Neural progenitor cell (in vitro differentiated cells): ENCODE data around the gene AKT1.

Experiments used
- EZH2 ChIP-seq: fragments of 200-600 bp; sonication (generic); IDR thresholded peaks from 2 replicates; pipeline ENCODE4 v1.6.1; 2017; ENCODE audit warnings: antibody characterized with exemption, mild to moderate bottlenecking, moderate library complexity
- TF ChIP-seq, protein P1 (sequence below): fragments of 200-600 bp; sonication (generic); IDR thresholded peaks from 2 replicates; pipeline ENCODE4 v1.5.1; 2017; ENCODE audit warnings: antibody characterized with exemption, mild to moderate bottlenecking

DNA sequence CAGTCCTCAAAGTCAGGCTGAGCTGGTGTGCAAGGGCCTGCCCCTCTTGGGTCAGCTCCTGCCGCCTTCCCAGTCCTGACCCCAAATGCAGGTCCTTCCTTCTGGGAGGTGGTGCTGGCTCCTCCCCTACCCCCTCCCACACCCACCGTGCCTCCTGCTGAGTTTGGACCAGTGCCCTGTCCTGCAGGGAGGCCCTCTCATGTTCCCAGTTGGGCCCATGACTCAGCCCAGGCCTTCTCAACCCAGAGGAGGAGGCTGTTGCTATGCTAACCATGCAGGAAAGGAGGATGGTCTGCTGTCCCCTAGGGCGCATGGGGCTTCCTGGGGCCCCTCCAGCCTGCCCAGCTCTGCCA is 9.8 kb upstream of the AKT1 start:
- TF ChIP-seq, protein P1, sequence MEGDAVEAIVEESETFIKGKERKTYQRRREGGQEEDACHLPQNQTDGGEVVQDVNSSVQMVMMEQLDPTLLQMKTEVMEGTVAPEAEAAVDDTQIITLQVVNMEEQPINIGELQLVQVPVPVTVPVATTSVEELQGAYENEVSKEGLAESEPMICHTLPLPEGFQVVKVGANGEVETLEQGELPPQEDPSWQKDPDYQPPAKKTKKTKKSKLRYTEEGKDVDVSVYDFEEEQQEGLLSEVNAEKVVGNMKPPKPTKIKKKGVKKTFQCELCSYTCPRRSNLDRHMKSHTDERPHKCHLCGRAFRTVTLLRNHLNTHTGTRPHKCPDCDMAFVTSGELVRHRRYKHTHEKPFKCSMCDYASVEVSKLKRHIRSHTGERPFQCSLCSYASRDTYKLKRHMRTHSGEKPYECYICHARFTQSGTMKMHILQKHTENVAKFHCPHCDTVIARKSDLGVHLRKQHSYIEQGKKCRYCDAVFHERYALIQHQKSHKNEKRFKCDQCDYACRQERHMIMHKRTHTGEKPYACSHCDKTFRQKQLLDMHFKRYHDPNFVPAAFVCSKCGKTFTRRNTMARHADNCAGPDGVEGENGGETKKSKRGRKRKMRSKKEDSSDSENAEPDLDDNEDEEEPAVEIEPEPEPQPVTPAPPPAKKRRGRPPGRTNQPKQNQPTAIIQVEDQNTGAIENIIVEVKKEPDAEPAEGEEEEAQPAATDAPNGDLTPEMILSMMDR = no peak
- TF ChIP-seq EZH2 = no peak
